Neuronal stem cell (in vitro differentiated cells): Measurements from ENCODE around the gene UBAP1L.

Experiments
- DNase-seq: peaks from one replicate; pipeline ENCODE4 v3.0.0-alpha.2; 2013; ENCODE audit warnings: low spot score
- H2AFZ ChIP-seq: one replicate; pipeline ENCODE4 v1.6.1; 2013; ENCODE audit warnings: mild to moderate bottlenecking, low read length, inconsistent platforms
- H2AK5ac ChIP-seq: 2 replicates; pipeline ENCODE4 v1.6.1; 2013; ENCODE audit warnings: low read depth, mild to moderate bottlenecking, inconsistent platforms, low read length, moderate library complexity, mixed read lengths
- H2BK120ac ChIP-seq: 2 replicates; pipeline ENCODE4 v1.6.1; 2013; ENCODE audit warnings: low read depth, mild to moderate bottlenecking, inconsistent platforms, low read length, moderate library complexity, mixed read lengths
- H2BK12ac ChIP-seq: one replicate; pipeline ENCODE4 v1.6.1; 2013; ENCODE audit warnings: low read length, inconsistent platforms
- H2BK15ac ChIP-seq: 2 replicates; pipeline ENCODE4 v1.6.1; 2013; ENCODE audit warnings: mild to moderate bottlenecking, low read length, inconsistent platforms, mixed read lengths
- H2BK5ac ChIP-seq: one replicate; pipeline ENCODE4 v1.6.1; 2013; ENCODE audit warnings: inconsistent platforms, mild to moderate bottlenecking, low read length, moderate library complexity
- H3K14ac ChIP-seq: one replicate; pipeline ENCODE4 v1.6.1; 2013; ENCODE audit warnings: low read length, inconsistent platforms
- H3K18ac ChIP-seq: 2 replicates; pipeline ENCODE4 v1.6.1; 2013; ENCODE audit warnings: low read length, inconsistent platforms
- H3K23ac ChIP-seq: 2 replicates; pipeline ENCODE4 v1.6.1; 2013; ENCODE audit warnings: low read depth, mild to moderate bottlenecking, mixed read lengths, low read length, inconsistent platforms; ENCODE audit not compliant: poor library complexity
- H3K27ac ChIP-seq: replicated peaks from 3 replicates; pipeline ENCODE4 v1.5.1; 2013; ENCODE audit warnings: low read length, inconsistent platforms
- H3K27me3 ChIP-seq, 3 experiments: 2 replicates each; pipeline ENCODE4 v1.6.1; 2013; ENCODE audit warnings: low read length in 3 of 3, mild to moderate bottlenecking in 2 of 3, inconsistent platforms in 1 of 3, low read depth in 1 of 3, mixed read lengths in 1 of 3, moderate library complexity in 1 of 3; ENCODE audit not compliant: control insufficient read depth in 3 of 3, insufficient read depth in 3 of 3
- H3K36me3 ChIP-seq, 2 donors: replicated peaks in 1 of 2; 2 replicates each; pipeline ENCODE4 v1.6.1; 2013; ENCODE audit warnings: low read length in 2 of 2; ENCODE audit not compliant: control insufficient read depth in 2 of 2, insufficient read depth in 2 of 2
- H3K4ac ChIP-seq: 2 replicates; pipeline ENCODE4 v1.6.1; 2013; ENCODE audit warnings: inconsistent platforms, mild to moderate bottlenecking, low read length, moderate library complexity
- H3K4me1 ChIP-seq, 2 donors: 1 replicate in 1 of 2; 2 replicates in 1 of 2; pipeline ENCODE4 v1.6.1; 2013; ENCODE audit warnings: low read length in 2 of 2, low read depth in 1 of 2; ENCODE audit not compliant: control insufficient read depth in 2 of 2, insufficient read depth in 1 of 2
- H3K4me2 ChIP-seq: one replicate; pipeline ENCODE4 v1.6.1; 2013; ENCODE audit warnings: mild to moderate bottlenecking, low read length, inconsistent platforms; ENCODE audit not compliant: insufficient read depth, poor library complexity, severe bottlenecking
- H3K4me3 ChIP-seq, 2 donors: 2 replicates each; pipeline ENCODE4 v1.5.1; 2013; ENCODE audit warnings: low read length in 2 of 2, mild to moderate bottlenecking in 2 of 2, inconsistent platforms in 1 of 2, moderate library complexity in 1 of 2
- H3K79me1 ChIP-seq: one replicate; pipeline ENCODE4 v1.6.1; 2013; ENCODE audit warnings: low read depth, mild to moderate bottlenecking, inconsistent platforms, low read length, moderate library complexity
- H3K9ac ChIP-seq: one replicate; pipeline ENCODE4 v1.6.1; 2013; ENCODE audit warnings: mild to moderate bottlenecking, low read depth, low read length, inconsistent platforms; ENCODE audit not compliant: poor library complexity
- H3K9me3 ChIP-seq, 2 donors: replicated peaks in 1 of 2; 2 replicates each; pipeline versions ENCODE3 to v1.6.1; 2013; ENCODE audit warnings: low read length in 2 of 2, mild to moderate bottlenecking in 2 of 2, inconsistent platforms in 1 of 2, low read depth in 1 of 2, mixed read lengths in 1 of 2, moderate library complexity in 1 of 2; ENCODE audit not compliant: control insufficient read depth in 2 of 2, insufficient read depth in 1 of 2
- H4K8ac ChIP-seq: one replicate; pipeline ENCODE4 v1.6.1; 2013; ENCODE audit warnings: low read depth, mild to moderate bottlenecking, inconsistent platforms, low read length, moderate library complexity
- H4K91ac ChIP-seq: one replicate; pipeline ENCODE4 v1.6.1; 2013; ENCODE audit warnings: low read length, low read depth, mild to moderate bottlenecking, inconsistent platforms; ENCODE audit not compliant: poor library complexity
- WGBS, 2 donors: extraction: QIAGEN DNeasy Blood & Tissue Kit; methylation state at CpG; one replicate each; pipeline ENCODE4 v1.1.7; 2013; ENCODE audit warnings: missing lambda C conversion rate in 2 of 2, mixed read lengths in 1 of 2; ENCODE audit not compliant: insufficient read length in 2 of 2, insufficient replicate concordance in 1 of 2; ENCODE audit errors: extremely low coverage in 2 of 2; 5-methylcytosine and 5-hydroxymethylcytosine counted together

UBAP1L gene

GRCh38 chr15:65054333-65055200 is 60.4 kb downstream of the UBAP1L start:
- no peak overlapping the region for H2AK5ac ChIP-seq
- H3K4me3 ChIP-seq, result no peak overlapping the region
- H3K4me1 ChIP-seq, result peaks cover 5 to 10% of the 10 kb centered on the region in 2 donors
- no peak overlapping the region for H2BK5ac ChIP-seq
- no peak overlapping the region for H4K8ac ChIP-seq
- H3K9me3 ChIP-seq, result no peaks in the 10 kb centered on the region
- H2BK120ac ChIP-seq, result no peak overlapping the region
- H3K23ac ChIP-seq, result no peak overlapping the region
- no peak overlapping the region for H2BK12ac ChIP-seq
- H3K4me2 ChIP-seq, result no peak overlapping the region
- no peak overlapping the region for H2AFZ ChIP-seq
- no peak overlapping the region for H2BK15ac ChIP-seq
- H3K4ac ChIP-seq, result no peak overlapping the region
- H4K91ac ChIP-seq, result no peak overlapping the region
- DNase-seq, result peak; percentile 63
- WGBS, 2 donors, result no CpG with 5 or more reads among the region's 26 CpGs
- peak overlapping the region; percentile 24 for H3K9ac ChIP-seq
- no peak overlapping the region for H3K27ac ChIP-seq
- no peaks in the 10 kb centered on the region for H3K79me1 ChIP-seq
- H3K14ac ChIP-seq, result no peak overlapping the region
- H3K36me3 ChIP-seq, result no peaks in the 10 kb centered on the region
- H3K27me3 ChIP-seq, result peaks cover 0 to 10% (median 4%) of the 10 kb centered on the region in 3 experiments
- no peak overlapping the region for H3K18ac ChIP-seq

DNA sequence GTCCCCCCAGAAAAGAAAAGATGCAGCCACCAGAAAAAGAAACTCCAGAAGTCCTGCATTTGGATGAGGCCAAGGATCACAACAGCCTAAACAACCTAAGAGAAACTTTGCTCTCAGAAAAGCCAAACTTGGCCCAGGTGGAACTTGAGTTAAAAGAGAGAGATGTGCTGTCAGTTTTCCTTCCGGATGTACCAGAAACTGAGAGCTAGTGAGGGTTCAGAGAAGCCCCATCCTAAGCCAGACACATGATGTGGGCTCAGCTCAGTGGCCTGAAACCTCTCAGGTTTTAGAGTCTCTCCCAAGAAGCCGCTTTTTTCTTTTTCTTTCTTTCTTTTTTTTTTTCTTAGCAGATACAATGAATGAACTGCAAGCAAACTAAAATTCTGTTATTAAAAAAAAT is 62.0 kb downstream of the UBAP1L start:
- Histone ChIP-seq H2BK12ac (no peak overlapping the region), H3K4me1 (peaks cover 5 to 11% of the 10 kb centered on the region in 2 donors), H2AFZ (no peak overlapping the region), H3K4me2 (no peak overlapping the region), H4K91ac (no peak overlapping the region), H3K23ac (no peak overlapping the region), H2BK120ac (no peak overlapping the region), H4K8ac (no peak overlapping the region), H3K36me3 (no peaks in the 10 kb centered on the region), H2BK15ac (no peak overlapping the region), H3K14ac (no peak overlapping the region), H3K4ac (no peak overlapping the region), H3K4me3 (no peak overlapping the region), H3K27ac (no peak overlapping the region), H2AK5ac (no peak overlapping the region), H3K9ac (no peak overlapping the region), H3K9me3 (no peaks in the 10 kb centered on the region), H2BK5ac (no peak overlapping the region), H3K79me1 (no peaks in the 10 kb centered on the region), H3K18ac (no peak overlapping the region), H3K27me3 (peaks cover 0 to 10% (median 4%) of the 10 kb centered on the region in 3 experiments)
- DNase-seq, result no peak
- WGBS, 2 donors, result no CpG with 5 or more reads among the region's 2 CpGs

- H3K18ac ChIP-seq, result no peak overlapping the region
- WGBS, 2 donors, result no CpG with 5 or more reads among the region's 2 CpGs
- H2AK5ac ChIP-seq, result no peak overlapping the region
Observed at GRCh38 chr15:65051266-65051665, 63.7 kb downstream of the UBAP1L start.

DNA sequence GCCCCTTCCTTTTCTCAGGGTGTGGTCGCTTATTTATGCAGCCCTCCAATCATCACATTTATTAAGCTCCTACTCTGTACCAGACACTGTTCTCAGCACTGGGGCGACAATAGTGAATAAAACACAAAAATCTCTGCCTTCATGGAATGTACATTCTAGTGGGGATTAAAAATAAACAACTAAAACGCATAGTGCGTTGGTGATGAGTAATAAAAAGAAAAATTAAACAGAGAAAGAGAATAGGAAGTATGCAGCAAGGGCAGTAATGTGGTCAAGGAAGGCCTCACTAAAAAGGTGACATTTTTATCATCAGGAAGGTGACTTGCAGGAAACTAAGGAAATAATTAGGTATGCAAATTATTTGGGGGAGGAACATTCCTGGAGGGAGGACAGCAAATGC is 64.7 kb downstream of the UBAP1L start:
- no peak for DNase-seq
- no peak overlapping the region for H3K4me2 ChIP-seq
- no peak overlapping the region for H3K27ac ChIP-seq
- no peak overlapping the region for H2BK15ac ChIP-seq
- H3K4ac ChIP-seq, result no peak overlapping the region
- peaks cover 0 to 17% (median 4%) of the 10 kb centered on the region in 3 experiments for H3K27me3 ChIP-seq
- no peak overlapping the region for H3K9ac ChIP-seq
- no peak overlapping the region for H2BK120ac ChIP-seq
- H2BK5ac ChIP-seq, result no peak overlapping the region
- H3K14ac ChIP-seq, result no peak overlapping the region
- no peak overlapping the region for H3K18ac ChIP-seq
- H4K8ac ChIP-seq, result no peak overlapping the region
- H3K36me3 ChIP-seq, result no peaks in the 10 kb centered on the region
- WGBS, 2 donors, result 100% methylated on average over 2 of the region's 4 CpGs; no CpG with 5 or more reads in 1 of the 2 donors
- H3K23ac ChIP-seq, result no peak overlapping the region
- H4K91ac ChIP-seq, result no peak overlapping the region
- peak overlapping the region; percentile 37 for H2AFZ ChIP-seq
- no peak overlapping the region for H3K4me3 ChIP-seq
- peaks cover 7 to 8% of the 10 kb centered on the region in 2 donors for H3K4me1 ChIP-seq
- no peaks in the 10 kb centered on the region for H3K79me1 ChIP-seq
- no peaks in the 10 kb centered on the region for H3K9me3 ChIP-seq
- H2BK12ac ChIP-seq, result no peak overlapping the region
- no peak overlapping the region for H2AK5ac ChIP-seq

More at GRCh38 chr15:65051266-65051665, 63.7 kb downstream of the UBAP1L start:
- Histone ChIP-seq H3K27ac (no peak overlapping the region), H4K8ac (no peak overlapping the region), H2BK12ac (no peak overlapping the region), H3K79me1 (no peaks in the 10 kb centered on the region), H3K14ac (no peak overlapping the region), H3K9me3 (no peaks in the 10 kb centered on the region), H3K4ac (no peak overlapping the region), H3K36me3 (no peaks in the 10 kb centered on the region), H4K91ac (no peak overlapping the region), H2BK15ac (no peak overlapping the region), H2AFZ (no peak overlapping the region), H3K9ac (no peak overlapping the region), H2BK5ac (no peak overlapping the region), H2BK120ac (no peak overlapping the region), H3K4me1 (peaks cover 4 to 5% of the 10 kb centered on the region in 2 donors), H3K4me3 (no peak overlapping the region), H3K27me3 (peaks cover 0 to 17% (median 4%) of the 10 kb centered on the region in 3 experiments), H3K4me2 (no peak overlapping the region), H3K23ac (no peak overlapping the region)
- no peak for DNase-seq
